Lower lobe of right lung (tissue), 2 donors: ENCODE results near the gene POLR2E. TPM values are rescaled to one million over a fixed set of nuclear protein-coding genes. Genes with fewer than 3 reads are reported as not detected.

Source experiments
- ATAC-seq, 2 donors: fragments of 200-7000 bp; cut with Tn5 transposase; one replicate each; pipeline ENCODE4 v1.9.1; 2020 to 2022; ENCODE audit warnings: mild to moderate bottlenecking in 2 of 2, moderate library complexity in 2 of 2
- DNase-seq: peaks from one replicate; pipeline ENCODE4 v3.0.0-alpha.2; 2020
- H3K27ac ChIP-seq: fragments of 200-600 bp; one replicate; pipeline ENCODE4 v1.8.0; 2022
- H3K27me3 ChIP-seq: fragments of 200-600 bp; one replicate; pipeline ENCODE4 v1.8.0; 2022; ENCODE audit warnings: low read depth
- H3K36me3 ChIP-seq: fragments of 200-600 bp; one replicate; pipeline ENCODE4 v1.8.0; 2022; ENCODE audit warnings: mild to moderate bottlenecking
- H3K4me1 ChIP-seq: fragments of 200-600 bp; one replicate; pipeline ENCODE4 v1.8.0; 2022
- H3K4me3 ChIP-seq: fragments of 200-600 bp; one replicate; pipeline ENCODE4 v1.8.0; 2022; ENCODE audit warnings: mild to moderate bottlenecking
- H3K9me3 ChIP-seq: fragments of 200-600 bp; one replicate; pipeline ENCODE4 v1.8.0; 2022
- intact Hi-C: fragments of 100-400 bp; cut with DNase I; formaldehyde crosslinking; loops from one replicate; pipeline ENCODE4 v1.11.0; 2022
- total RNA-seq: library from RNA; stranded (reverse); fragmentation: NEBNext Ultra II Directional; extraction: Animal tissue kit (Norgen Biotek cat#: 25700); gene quantifications from one replicate; pipeline ENCODE4 v1.2.1, GENCODE V29; 2021
- TF ChIP-seq, protein P1 (sequence below): fragments of 200-600 bp; IDR thresholded peaks from one replicate; pipeline ENCODE4 v1.8.0; 2022; ENCODE audit warnings: antibody characterized with exemption, mild to moderate bottlenecking
- donor health status: DM: no; HTN: yes; CAD: no; lungs with severe emphysema.

The POLR2E gene
- total RNA-seq, 1 donor from 2014 or later: 158 TPM

DNA sequence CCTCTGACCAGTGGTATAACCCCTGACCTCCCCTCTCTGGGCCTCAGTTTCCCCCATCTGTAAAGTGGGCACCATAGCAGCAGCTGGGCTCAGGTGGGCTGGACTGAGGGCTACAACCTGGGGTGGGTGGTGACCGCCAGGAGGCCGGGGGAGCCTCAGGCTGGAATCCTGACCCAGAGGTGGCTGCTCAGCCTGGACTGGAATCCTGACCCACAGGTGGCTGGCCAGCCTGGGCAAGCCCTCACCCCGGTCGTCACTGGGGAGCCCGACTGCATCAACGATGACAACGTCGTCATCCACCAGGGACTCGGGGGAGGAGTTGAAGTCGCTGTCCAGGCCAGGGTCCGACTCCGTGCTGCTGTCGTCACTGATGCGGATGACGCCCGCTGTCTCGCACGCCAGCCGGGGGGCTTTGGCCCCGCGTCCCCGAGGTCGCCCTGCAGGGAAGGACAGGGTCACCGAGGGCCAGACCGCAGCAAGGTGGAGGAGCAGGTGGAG is 18.9 kb upstream of the POLR2E start:
- H3K9me3 ChIP-seq: no peaks in the 10 kb centered on the region
- intact Hi-C loops: no loop called here
- TF ChIP-seq, protein P1, sequence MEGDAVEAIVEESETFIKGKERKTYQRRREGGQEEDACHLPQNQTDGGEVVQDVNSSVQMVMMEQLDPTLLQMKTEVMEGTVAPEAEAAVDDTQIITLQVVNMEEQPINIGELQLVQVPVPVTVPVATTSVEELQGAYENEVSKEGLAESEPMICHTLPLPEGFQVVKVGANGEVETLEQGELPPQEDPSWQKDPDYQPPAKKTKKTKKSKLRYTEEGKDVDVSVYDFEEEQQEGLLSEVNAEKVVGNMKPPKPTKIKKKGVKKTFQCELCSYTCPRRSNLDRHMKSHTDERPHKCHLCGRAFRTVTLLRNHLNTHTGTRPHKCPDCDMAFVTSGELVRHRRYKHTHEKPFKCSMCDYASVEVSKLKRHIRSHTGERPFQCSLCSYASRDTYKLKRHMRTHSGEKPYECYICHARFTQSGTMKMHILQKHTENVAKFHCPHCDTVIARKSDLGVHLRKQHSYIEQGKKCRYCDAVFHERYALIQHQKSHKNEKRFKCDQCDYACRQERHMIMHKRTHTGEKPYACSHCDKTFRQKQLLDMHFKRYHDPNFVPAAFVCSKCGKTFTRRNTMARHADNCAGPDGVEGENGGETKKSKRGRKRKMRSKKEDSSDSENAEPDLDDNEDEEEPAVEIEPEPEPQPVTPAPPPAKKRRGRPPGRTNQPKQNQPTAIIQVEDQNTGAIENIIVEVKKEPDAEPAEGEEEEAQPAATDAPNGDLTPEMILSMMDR: no peak
- H3K27me3 ChIP-seq: no peaks in the 10 kb centered on the region
- H3K4me3 ChIP-seq: no peak overlapping the region
- peaks cover 25% of the 10 kb centered on the region for H3K4me1 ChIP-seq
- peaks cover 96% of the 10 kb centered on the region for H3K36me3 ChIP-seq
- H3K27ac ChIP-seq: peak overlapping the region; percentile 76
- ATAC-seq (no peak), DNase-seq (no peak)

GRCh38 chr19:1113030-1113985 is 18.1 kb upstream of the POLR2E start:
- DNase-seq (peak; percentile 97), ATAC-seq (peak; percentile 87 to 93)
- peaks cover 96% of the 10 kb centered on the region for H3K36me3 ChIP-seq
- TF ChIP-seq, protein P1: peak; percentile 95
- H3K27me3 ChIP-seq: no peaks in the 10 kb centered on the region
- H3K4me1 ChIP-seq: peaks cover 25% of the 10 kb centered on the region
- intact Hi-C loops: no loop called here
- H3K27ac ChIP-seq: peak overlapping the region; percentile 76
- H3K4me3 ChIP-seq: peak overlapping the region; percentile 11
- H3K9me3 ChIP-seq: no peaks in the 10 kb centered on the region

DNA sequence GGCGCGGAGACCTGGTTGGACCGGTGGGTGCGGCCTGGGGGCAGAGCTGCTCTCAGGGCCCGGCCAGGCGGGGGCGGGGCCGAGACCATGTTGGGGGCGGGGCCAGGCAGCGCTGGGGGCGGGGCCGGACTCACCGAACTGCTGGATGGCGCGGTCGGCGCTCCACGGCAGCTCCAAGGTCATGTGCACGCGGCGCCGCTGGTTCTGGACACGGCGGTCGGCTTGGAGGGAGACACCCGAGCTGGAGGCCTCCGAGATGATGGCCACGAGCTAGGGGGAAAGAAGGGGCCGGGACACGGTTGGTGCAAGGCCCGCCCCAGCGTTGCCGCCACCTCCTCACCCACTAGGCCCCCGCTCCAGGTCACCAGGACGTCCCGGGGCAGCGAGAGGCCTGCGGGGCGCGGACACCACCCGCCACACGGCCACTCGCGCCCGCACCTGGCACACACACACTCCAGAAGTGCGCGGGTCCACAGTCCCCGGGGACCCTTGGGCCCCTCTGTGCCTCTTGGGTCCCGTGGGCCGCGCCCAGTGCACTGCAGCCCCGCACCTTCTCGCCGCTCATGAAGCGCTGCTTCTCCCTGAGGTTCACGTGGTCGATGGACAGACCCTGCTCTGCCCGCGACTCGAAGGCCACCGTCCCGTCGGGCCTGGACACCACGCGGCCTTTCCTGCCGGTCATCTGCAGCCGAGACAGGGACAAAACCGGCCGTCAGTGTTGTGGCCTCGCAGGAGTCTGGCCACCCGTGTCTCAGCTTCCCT is 17.3 kb upstream of the POLR2E start:
- Histone ChIP-seq H3K27ac (peak overlapping the region; percentile 56), H3K9me3 (no peaks in the 10 kb centered on the region), H3K36me3 (peaks cover 96% of the 10 kb centered on the region), H3K4me3 (no peak overlapping the region), H3K27me3 (no peaks in the 10 kb centered on the region), H3K4me1 (peaks cover 25% of the 10 kb centered on the region)
- ATAC-seq: peak; percentile 58 to 66
- intact Hi-C loops: no loop called here
- DNase-seq: peak; percentile 82
- TF ChIP-seq, protein P1: no peak

DNA sequence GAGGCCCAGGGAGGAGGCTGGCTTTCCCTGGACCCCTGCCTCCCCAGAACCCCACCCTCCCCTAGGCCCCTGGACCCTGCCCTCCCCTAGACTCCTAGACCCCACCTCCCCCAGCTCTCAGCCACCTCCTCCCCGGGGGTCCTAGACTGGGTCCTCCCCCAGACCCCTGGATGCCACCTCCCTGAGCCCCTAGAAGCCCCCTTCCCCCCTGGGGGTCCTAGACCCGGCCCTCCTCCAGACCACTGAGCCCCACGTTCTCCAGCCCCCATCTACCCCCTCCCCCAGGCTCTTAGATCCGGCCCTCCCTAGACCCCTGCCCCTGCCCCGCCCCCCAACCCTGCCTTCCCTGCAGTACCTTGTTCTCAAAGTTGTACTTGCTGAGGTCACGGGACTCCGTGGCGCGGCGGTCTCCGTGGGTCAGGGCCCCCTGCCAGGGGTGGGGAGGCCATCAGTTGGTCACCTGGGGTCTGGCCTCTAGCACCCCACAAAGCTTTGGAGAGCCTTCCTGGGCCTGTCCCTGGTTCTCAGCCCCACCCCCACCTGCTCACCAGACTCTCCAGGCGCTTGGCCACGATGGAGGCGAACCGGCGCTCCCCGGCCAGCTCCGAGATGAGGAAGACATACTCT is 16.6 kb upstream of the POLR2E start:
- TF ChIP-seq, protein P1: no peak
- peak overlapping the region; percentile 31 for H3K27ac ChIP-seq
- H3K4me3 ChIP-seq: no peak overlapping the region

More for the DNA sequence above, 16.6 kb upstream of the POLR2E start:
- H3K36me3 ChIP-seq: peaks cover 96% of the 10 kb centered on the region
- no peaks in the 10 kb centered on the region for H3K27me3 ChIP-seq
- ATAC-seq (no peak), DNase-seq (no peak)
- H3K9me3 ChIP-seq: no peaks in the 10 kb centered on the region
- intact Hi-C loops: no loop called here
- H3K4me1 ChIP-seq: peaks cover 27% of the 10 kb centered on the region
